Central memory CD4-positive, alpha-beta T cell (primary cell): Measurements from ENCODE around the gene ADSS1.

Source experiments
- DNase-seq: peaks from one replicate; pipeline ENCODE4 v3.0.0; 2022

The ADSS1 gene

GRCh38 chr14:104770851-104771272 is 46.8 kb downstream of the ADSS1 start:
- no peak for DNase-seq

GRCh38 chr14:104771374-104771773 is 47.3 kb downstream of the ADSS1 start:
- DNase-seq = no peak

GRCh38 chr14:104771918-104772706 is 48.1 kb downstream of the ADSS1 start:
- no peak for DNase-seq

GRCh38 chr14:104772707-104773504 is 48.9 kb downstream of the ADSS1 start:
- DNase-seq = no peak

- DNase-seq = no peak
These were observed 49.8 kb downstream of the ADSS1 start for GRCh38 chr14:104773505-104774452.

- no peak for DNase-seq
These were observed 50.5 kb downstream of the ADSS1 start for GRCh38 chr14:104774453-104775072.

- DNase-seq = no peak
These were observed 51.1 kb downstream of the ADSS1 start for GRCh38 chr14:104775073-104775489.

GRCh38 chr14:104776481-104776880 is 52.5 kb downstream of the ADSS1 start:
- no peak for DNase-seq

- DNase-seq = no peak
These were observed 53.2 kb downstream of the ADSS1 start for GRCh38 chr14:104776961-104777807.

GRCh38 chr14:104777808-104778249 is 53.8 kb downstream of the ADSS1 start:
- no peak for DNase-seq

GRCh38 chr14:104778694-104779331 is 54.8 kb downstream of the ADSS1 start:
- DNase-seq = no peak

- no peak for DNase-seq
These were observed 55.9 kb downstream of the ADSS1 start for GRCh38 chr14:104779776-104780512.

GRCh38 chr14:104780513-104781030 is 56.5 kb downstream of the ADSS1 start:
- no peak for DNase-seq

GRCh38 chr14:104781271-104782077 is 57.4 kb downstream of the ADSS1 start:
- no peak for DNase-seq

GRCh38 chr14:104782086-104782807 is 58.2 kb downstream of the ADSS1 start:
- no peak for DNase-seq

GRCh38 chr14:104782808-104783139 is 58.7 kb downstream of the ADSS1 start:
- no peak for DNase-seq

- no peak for DNase-seq
These were observed 59.6 kb downstream of the ADSS1 start for GRCh38 chr14:104783484-104784217.

- DNase-seq = no peak
These were observed 60.2 kb downstream of the ADSS1 start for GRCh38 chr14:104784218-104784568.
